ENCODE measurements around the gene PLSCR1. TPM values are rescaled to one million over a fixed set of nuclear protein-coding genes. Genes with fewer than 3 reads are reported as not detected.

Gene PLSCR1
- total and polyA plus RNA-seq, 8 donors, result 67.2 to 126 (median 84.9) TPM

DNA sequence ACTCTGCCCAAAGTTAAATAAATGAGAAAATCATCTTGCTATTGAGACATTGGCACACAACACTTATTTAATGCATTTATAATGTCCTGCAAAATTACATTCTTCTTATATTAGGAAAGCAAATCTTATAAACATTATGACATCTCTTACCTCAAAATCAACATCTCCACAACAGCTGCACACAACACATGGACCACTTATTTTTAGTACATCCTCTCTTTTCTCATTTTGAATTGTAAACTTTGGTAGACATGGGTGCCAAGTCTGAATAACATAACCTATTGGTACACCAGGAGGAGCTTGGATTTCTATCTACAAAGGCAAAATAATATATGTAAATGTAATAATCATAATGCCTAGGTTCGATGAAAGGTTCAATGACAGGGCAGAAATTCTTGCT lies 23.0 kb downstream of the PLSCR1 start:
- H3K36me3 ChIP-seq, result peaks cover 0 to 86% of the 10 kb centered on the region in 2 donors
- ATAC-seq, result no peak
- no peaks in the 10 kb centered on the region for H3K27me3 ChIP-seq

DNA sequence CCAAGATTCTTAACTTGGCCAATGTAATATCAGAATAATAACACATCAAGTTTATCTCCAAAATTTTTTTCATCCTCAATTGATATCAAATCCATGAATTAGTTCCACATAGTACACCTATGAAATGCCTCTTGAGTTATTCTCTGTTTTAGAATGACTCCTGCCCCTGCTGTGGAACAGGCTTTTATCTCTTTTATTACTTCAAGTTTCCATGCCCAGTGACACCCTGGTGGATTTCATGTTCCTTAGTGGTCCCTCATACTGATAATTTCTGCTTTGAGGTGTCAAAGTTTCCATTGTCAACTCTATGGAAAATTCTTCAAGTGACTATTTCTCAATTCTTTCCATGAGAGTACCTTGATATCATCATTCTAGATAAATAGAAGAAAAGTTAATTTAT lies 24.6 kb downstream of the PLSCR1 start:
- TF ChIP-seq, protein P1, sequence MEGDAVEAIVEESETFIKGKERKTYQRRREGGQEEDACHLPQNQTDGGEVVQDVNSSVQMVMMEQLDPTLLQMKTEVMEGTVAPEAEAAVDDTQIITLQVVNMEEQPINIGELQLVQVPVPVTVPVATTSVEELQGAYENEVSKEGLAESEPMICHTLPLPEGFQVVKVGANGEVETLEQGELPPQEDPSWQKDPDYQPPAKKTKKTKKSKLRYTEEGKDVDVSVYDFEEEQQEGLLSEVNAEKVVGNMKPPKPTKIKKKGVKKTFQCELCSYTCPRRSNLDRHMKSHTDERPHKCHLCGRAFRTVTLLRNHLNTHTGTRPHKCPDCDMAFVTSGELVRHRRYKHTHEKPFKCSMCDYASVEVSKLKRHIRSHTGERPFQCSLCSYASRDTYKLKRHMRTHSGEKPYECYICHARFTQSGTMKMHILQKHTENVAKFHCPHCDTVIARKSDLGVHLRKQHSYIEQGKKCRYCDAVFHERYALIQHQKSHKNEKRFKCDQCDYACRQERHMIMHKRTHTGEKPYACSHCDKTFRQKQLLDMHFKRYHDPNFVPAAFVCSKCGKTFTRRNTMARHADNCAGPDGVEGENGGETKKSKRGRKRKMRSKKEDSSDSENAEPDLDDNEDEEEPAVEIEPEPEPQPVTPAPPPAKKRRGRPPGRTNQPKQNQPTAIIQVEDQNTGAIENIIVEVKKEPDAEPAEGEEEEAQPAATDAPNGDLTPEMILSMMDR (IDR thresholded peaks at IDR 0.05), result no peak
- no peak for ATAC-seq
- intact Hi-C loops (cut with DNase I), result no loop called here

More for the DNA sequence above, 23.0 kb downstream of the PLSCR1 start:
- Histone ChIP-seq H3K4me3 (no peak overlapping the region), H3K27ac (no peak overlapping the region), H3K4me1 (peaks cover 0 to 6% of the 10 kb centered on the region in 2 donors), H3K9me3 (no peaks in the 10 kb centered on the region)
- intact Hi-C loops (cut with DNase I), result no loop called here
- no peak for DNase-seq
- TF ChIP-seq, protein P1 (IDR thresholded peaks at IDR 0.05), result no peak

DNA sequence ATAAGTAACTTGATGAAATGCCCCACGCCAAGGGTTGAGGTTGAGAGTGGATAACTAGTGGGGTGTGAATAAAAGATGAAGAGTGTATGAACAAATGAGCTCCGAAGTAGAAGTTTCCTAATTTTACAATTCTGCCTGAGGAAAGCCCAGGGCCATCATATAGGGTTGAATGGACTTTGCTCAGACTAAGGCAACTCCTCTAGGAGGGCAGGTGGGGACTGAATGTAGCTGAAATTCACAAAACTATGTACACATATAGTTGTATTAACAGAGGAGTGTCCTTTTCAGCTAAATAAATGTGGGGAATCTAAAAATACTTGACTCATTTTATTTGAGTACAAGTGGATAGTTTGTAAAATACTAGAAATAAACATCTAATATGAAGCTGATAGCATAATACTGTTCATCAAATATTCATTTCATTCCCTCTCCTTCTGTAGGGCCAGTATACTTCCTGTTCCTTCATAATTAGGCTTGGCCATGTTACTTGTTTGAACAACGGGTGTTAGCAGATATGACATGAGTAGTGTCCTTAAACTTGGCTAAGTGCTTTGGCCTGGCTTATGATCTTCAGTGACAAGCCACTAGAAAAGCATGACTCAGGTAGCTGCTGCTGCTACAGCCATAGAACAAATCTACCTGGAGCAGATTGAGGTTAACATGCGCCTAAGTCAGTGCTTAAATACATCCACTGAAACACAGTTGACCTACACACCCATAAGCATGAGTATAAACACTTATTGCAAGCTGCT lies 26.5 kb downstream of the PLSCR1 start:
- no peaks in the 10 kb centered on the region for H3K9me3 ChIP-seq
- H3K36me3 ChIP-seq, result peaks cover 0 to 88% of the 10 kb centered on the region in 2 donors
- ATAC-seq (peak; percentile 96), DNase-seq (no peak)
- H3K4me1 ChIP-seq, result peaks cover 0 to 6% of the 10 kb centered on the region in 2 donors
- H3K4me3 ChIP-seq, result no peak overlapping the region
- H3K27ac ChIP-seq, result peak overlapping the region in 1 of 2 donors; percentile 14
- TF ChIP-seq, protein P1 (IDR thresholded peaks at IDR 0.05), result no peak
- intact Hi-C loops (cut with DNase I), result no loop called here
- no peaks in the 10 kb centered on the region for H3K27me3 ChIP-seq

More for the DNA sequence above, 24.6 kb downstream of the PLSCR1 start:
- H3K9me3 ChIP-seq, result no peaks in the 10 kb centered on the region
- no peak for DNase-seq
- H3K27ac ChIP-seq, result no peak overlapping the region
- H3K36me3 ChIP-seq, result peaks cover 0 to 88% of the 10 kb centered on the region in 2 donors
- H3K4me1 ChIP-seq, result peaks cover 0 to 6% of the 10 kb centered on the region in 2 donors
- no peak overlapping the region for H3K4me3 ChIP-seq
- H3K27me3 ChIP-seq, result no peaks in the 10 kb centered on the region

DNA sequence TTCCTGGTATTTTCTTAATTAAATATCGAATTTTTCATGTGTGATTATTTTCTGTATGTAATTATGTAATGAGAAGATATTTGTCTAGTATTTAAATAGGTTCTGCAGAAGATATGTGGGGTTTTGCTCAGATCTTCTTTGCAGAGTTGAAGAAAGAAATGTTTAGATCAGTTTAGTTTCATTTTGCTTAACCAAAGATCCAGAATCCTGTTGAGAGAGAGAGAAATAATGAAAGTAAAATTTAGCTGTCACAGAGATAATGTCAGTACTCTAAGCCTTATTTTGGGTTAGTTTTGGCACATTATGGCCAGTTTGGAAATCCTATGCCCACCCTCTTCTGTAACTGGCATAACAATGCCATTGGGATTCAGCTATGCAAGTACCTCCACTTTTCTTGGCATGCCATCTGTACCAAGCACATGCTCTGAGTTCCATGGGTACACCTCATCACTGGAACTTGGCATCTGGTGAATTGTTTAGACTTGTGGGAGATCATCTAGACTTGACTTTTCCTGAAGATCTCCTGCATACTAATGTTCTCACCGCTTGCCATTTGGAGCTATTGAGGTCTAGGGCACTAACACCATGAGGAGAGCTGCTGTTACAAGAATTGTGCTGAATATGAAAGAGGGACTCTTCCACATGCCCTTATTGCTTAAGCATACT lies 30.9 kb downstream of the PLSCR1 start:
- peaks cover 0 to 6% of the 10 kb centered on the region in 2 donors for H3K4me1 ChIP-seq
- H3K4me3 ChIP-seq, result no peak overlapping the region
- H3K9me3 ChIP-seq, result no peaks in the 10 kb centered on the region
- H3K27me3 ChIP-seq, result no peaks in the 10 kb centered on the region
- peaks cover 0 to 74% of the 10 kb centered on the region in 2 donors for H3K36me3 ChIP-seq
- H3K27ac ChIP-seq, result peak overlapping the region in 1 of 2 donors; percentile 11
- TF ChIP-seq, protein P1 (IDR thresholded peaks at IDR 0.05), result no peak
- DNase-seq (no peak), ATAC-seq (no peak)
- intact Hi-C loops (cut with DNase I), result no loop called here

Measured in left lung (tissue), 10 donors.